Right lobe of liver (tissue), 4 donors: ENCODE measurements around the gene UGT1A8.

Experiments used
- POLR2A ChIP-seq: fragments of 450-650 bp; IDR thresholded peaks from one replicate; pipeline ENCODE4 v1.6.1; 2017; ENCODE audit warnings: antibody characterized with exemption, mild to moderate bottlenecking
- TF ChIP-seq, protein P1 (sequence below), 4 donors: fragments of 200-600 bp in 3 of 4; fragments of 450-650 bp in 1 of 4; IDR thresholded peaks; one replicate each; pipeline versions ENCODE4 v1.5.1 to v1.8.0; 2016 to 2022; ENCODE audit warnings: antibody characterized with exemption in 4 of 4, mild to moderate bottlenecking in 2 of 4
- donor health status: DM: no; HTN: no; CAD: no.
- donor health status: DM: no; HTN: no; CAD: no.
- donor health status: DM: no; HTN: yes; CAD: no.

DNA sequence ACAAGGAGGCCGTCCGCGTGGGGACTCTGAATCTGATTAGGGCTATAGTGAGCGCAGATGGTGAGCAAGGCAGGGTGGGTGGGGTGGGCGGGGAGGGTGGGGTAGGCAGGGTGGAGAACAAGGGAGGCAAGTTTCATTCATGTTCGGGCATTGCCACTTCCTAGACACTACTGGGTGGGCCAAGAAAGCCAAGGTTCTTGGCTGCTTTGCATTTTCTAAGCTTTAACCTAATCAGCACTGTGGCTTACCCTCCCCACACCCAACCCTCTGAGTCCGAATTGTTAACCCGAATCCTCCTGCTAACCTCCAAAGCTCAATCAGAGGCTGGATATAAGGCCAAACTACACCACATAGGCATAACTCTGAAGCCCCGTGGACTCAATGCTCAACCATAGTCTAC lies 178.8 kb downstream of the UGT1A8 start:
- TF ChIP-seq, protein P1, sequence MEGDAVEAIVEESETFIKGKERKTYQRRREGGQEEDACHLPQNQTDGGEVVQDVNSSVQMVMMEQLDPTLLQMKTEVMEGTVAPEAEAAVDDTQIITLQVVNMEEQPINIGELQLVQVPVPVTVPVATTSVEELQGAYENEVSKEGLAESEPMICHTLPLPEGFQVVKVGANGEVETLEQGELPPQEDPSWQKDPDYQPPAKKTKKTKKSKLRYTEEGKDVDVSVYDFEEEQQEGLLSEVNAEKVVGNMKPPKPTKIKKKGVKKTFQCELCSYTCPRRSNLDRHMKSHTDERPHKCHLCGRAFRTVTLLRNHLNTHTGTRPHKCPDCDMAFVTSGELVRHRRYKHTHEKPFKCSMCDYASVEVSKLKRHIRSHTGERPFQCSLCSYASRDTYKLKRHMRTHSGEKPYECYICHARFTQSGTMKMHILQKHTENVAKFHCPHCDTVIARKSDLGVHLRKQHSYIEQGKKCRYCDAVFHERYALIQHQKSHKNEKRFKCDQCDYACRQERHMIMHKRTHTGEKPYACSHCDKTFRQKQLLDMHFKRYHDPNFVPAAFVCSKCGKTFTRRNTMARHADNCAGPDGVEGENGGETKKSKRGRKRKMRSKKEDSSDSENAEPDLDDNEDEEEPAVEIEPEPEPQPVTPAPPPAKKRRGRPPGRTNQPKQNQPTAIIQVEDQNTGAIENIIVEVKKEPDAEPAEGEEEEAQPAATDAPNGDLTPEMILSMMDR (IDR thresholded peaks at IDR 0.05), result no peak
- no peak for TF ChIP-seq POLR2A
